Keratinocyte (primary cell): ENCODE data around the gene SCMH1. TPM values are rescaled to one million over a fixed set of nuclear protein-coding genes. Genes with fewer than 3 reads are reported as not detected.
A peak's percentile ranks its signal among the peaks of the same experiment; 100 is the strongest.

Experiments
- DNase-seq: peaks from one replicate; pipeline ENCODE4 v3.0.0-alpha.2; 2011; ENCODE audit warnings: low read depth, missing footprints, low spot score
- FAIRE-seq: peaks from 2 replicates; lab custom pipeline; 2011; peaks lifted over from hg19 to GRCh38; lab: Jason Lieb, UNC
- H2AFZ ChIP-seq: 2 replicates; pipeline ENCODE4 v1.6.0; 2012; ENCODE audit warnings: low read length, control low read depth, inconsistent platforms; ENCODE audit not compliant: control insufficient read depth
- H3K27ac ChIP-seq: 2 replicates; pipeline ENCODE4 v1.5.1; 2011; ENCODE audit warnings: low read length; ENCODE audit not compliant: control insufficient read depth, insufficient read depth
- H3K27me3 ChIP-seq: 3 replicates; pipeline ENCODE4 v1.6.0; 2011; ENCODE audit warnings: low read length; ENCODE audit not compliant: control insufficient read depth, insufficient read depth; ENCODE audit errors: extremely low read depth
- H3K36me3 ChIP-seq, 2 experiments: 2 replicates in 1 of 2; 3 replicates in 1 of 2; pipeline ENCODE4 v1.5.1; 2011; ENCODE audit warnings: low read length in 2 of 2, mild to moderate bottlenecking in 1 of 2; ENCODE audit not compliant: control insufficient read depth in 2 of 2, insufficient read depth in 2 of 2; ENCODE audit errors: extremely low read depth in 1 of 2
- H3K4me1 ChIP-seq: 3 replicates; pipeline ENCODE4 v1.5.1; 2011; ENCODE audit warnings: low read length; ENCODE audit not compliant: control insufficient read depth, insufficient read depth; ENCODE audit errors: extremely low read depth
- H3K4me2 ChIP-seq: 3 replicates; pipeline ENCODE4 v1.6.0; 2011; ENCODE audit warnings: low read depth, low read length; ENCODE audit not compliant: control insufficient read depth, insufficient read depth; ENCODE audit errors: extremely low read depth
- H3K4me3 ChIP-seq, 3 experiments: fragments of 200-600 bp in 1 of 3; sonication (generic) in 1 of 3; 2 replicates in 2 of 3; 3 replicates in 1 of 3; pipeline ENCODE4 v1.5.1; 2011 to 2016; ENCODE audit warnings: low read length in 3 of 3, mild to moderate bottlenecking in 3 of 3, control low read depth in 2 of 3, inconsistent platforms in 1 of 3, low read depth in 1 of 3, mixed read lengths in 1 of 3, mixed run types in 1 of 3, moderate library complexity in 1 of 3; ENCODE audit not compliant: control insufficient read depth in 2 of 3, insufficient read depth in 2 of 3; ENCODE audit errors: extremely low read depth in 1 of 3
- H3K79me2 ChIP-seq: 2 replicates; pipeline ENCODE4 v1.6.0; 2012; ENCODE audit warnings: low read length; ENCODE audit not compliant: control insufficient read depth, insufficient read depth
- H3K9ac ChIP-seq: 3 replicates; pipeline ENCODE4 v1.6.0; 2011; ENCODE audit warnings: low read length; ENCODE audit not compliant: control insufficient read depth, insufficient read depth; ENCODE audit errors: extremely low read depth
- H3K9me1 ChIP-seq: 3 replicates; pipeline ENCODE4 v1.6.0; 2011; ENCODE audit warnings: low read length; ENCODE audit not compliant: control insufficient read depth, insufficient read depth; ENCODE audit errors: extremely low read depth
- H3K9me3 ChIP-seq: 2 replicates; pipeline ENCODE4 v1.5.1; 2012; ENCODE audit warnings: low read depth, low read length; ENCODE audit not compliant: control insufficient read depth
- H4K20me1 ChIP-seq: 3 replicates; pipeline ENCODE4 v1.6.0; 2011; ENCODE audit warnings: low read length; ENCODE audit not compliant: control insufficient read depth, insufficient read depth; ENCODE audit errors: extremely low read depth
- CTCF ChIP-seq, 3 experiments: IDR thresholded peaks in 1 of 3; conservative IDR thresholded peaks in 1 of 3; optimal IDR thresholded peaks in 1 of 3; 2 replicates in 2 of 3; 3 replicates in 1 of 3; pipeline versions ENCODE3 to v1.5.1; 2011; ENCODE audit warnings: low read length in 3 of 3, mild to moderate bottlenecking in 3 of 3, moderate library complexity in 2 of 3, control low read depth in 1 of 3, inconsistent platforms in 1 of 3; ENCODE audit not compliant: insufficient read depth in 2 of 3; ENCODE audit errors: extremely low read depth in 1 of 3
- EZH2 ChIP-seq: IDR thresholded peaks from one replicate; pipeline ENCODE4 v1.6.1; 2012; ENCODE audit warnings: inconsistent platforms, mild to moderate bottlenecking, low read length, moderate library complexity
- dilution Hi-C: fragments of 300-500 bp; cut with MboI; formaldehyde crosslinking; loops from one replicate; pipeline ENCODE4 v1.7.0; 2020; ENCODE audit warnings: low sequenced_read_pairs; ENCODE audit not compliant: extremely low pct_ligation_motif_present
- polyA plus RNA-seq, 5 experiments: library from polyadenylated mRNA; depleted of rRNA in 3 of 5; stranded (reverse) in 3 of 5; stranded (forward) in 1 of 5; unstranded in 1 of 5; fragments of >200 nt; gene quantifications; 1 replicate in 1 of 5; 2 replicates in 3 of 5; 3 replicates in 1 of 5; pipeline versions ENCODE4 v1.2.1 to v1.2.3, GENCODE V29; 2011 to 2012; ENCODE audit warnings: missing spikeins in 2 of 5, low read depth in 1 of 5, low replicate concordance in 1 of 5

Gene SCMH1
- polyA plus RNA-seq, 1 donor (not counting 4 experiments of a cell fraction or from before 2014, with no cell fraction given), result 29.9 TPM

- H3K4me1 ChIP-seq, result peaks cover 59% of the 10 kb centered on the region
- H3K27me3 ChIP-seq, result no peaks in the 10 kb centered on the region
- peaks cover 15% of the 10 kb centered on the region for H3K79me2 ChIP-seq
- H4K20me1 ChIP-seq, result peaks cover 7% of the 10 kb centered on the region
- H3K27ac ChIP-seq, result peak overlapping the region; percentile 92
- DNase-seq (no peak), FAIRE-seq (no peak)
- H3K9ac ChIP-seq, result no peak overlapping the region
- H2AFZ ChIP-seq, result no peak overlapping the region
- no peak overlapping the region for H3K4me3 ChIP-seq
- H3K36me3 ChIP-seq, result peaks cover 46 to 82% of the 10 kb centered on the region in 2 experiments
- no peaks in the 10 kb centered on the region for H3K9me3 ChIP-seq
- TF ChIP-seq CTCF (optimal IDR thresholded peaks at IDR 0.05 in 1 of 3, IDR thresholded peaks at IDR 0.05 in 1 of 3, conservative IDR thresholded peaks at IDR 0.05 in 1 of 3; ENCODE audit: extremely low read depth in 1 of 3, insufficient read depth in 2 of 3, low read length in 3 of 3) (no peak), EZH2 (no peak)
- dilution Hi-C loops, result no loop called here
- peaks cover 2% of the 10 kb centered on the region for H3K9me1 ChIP-seq
- H3K4me2 ChIP-seq, result no peak overlapping the region
Observed at GRCh38 chr1:41005876-41006275, 236.2 kb downstream of the SCMH1 start.

- H3K36me3 ChIP-seq, result peaks cover 35 to 78% of the 10 kb centered on the region in 2 experiments
- peak; percentile 91 for DNase-seq
- no peak for TF ChIP-seq EZH2
- peak; percentile 72 to 84 (median 80) for TF ChIP-seq CTCF (optimal IDR thresholded peaks at IDR 0.05 in 1 of 3, IDR thresholded peaks at IDR 0.05 in 1 of 3, conservative IDR thresholded peaks at IDR 0.05 in 1 of 3; ENCODE audit: extremely low read depth in 1 of 3, insufficient read depth in 2 of 3, low read length in 3 of 3)
- H3K4me2 ChIP-seq, result no peak overlapping the region
- FAIRE-seq, result peak; percentile 99
- H3K27ac ChIP-seq, result peak overlapping the region; percentile 55
- H3K9ac ChIP-seq, result no peak overlapping the region
- no peaks in the 10 kb centered on the region for H3K9me3 ChIP-seq
- no peak overlapping the region for H3K4me3 ChIP-seq
- no peaks in the 10 kb centered on the region for H3K27me3 ChIP-seq
- dilution Hi-C loops, result no loop called here
- H3K4me1 ChIP-seq, result peaks cover 48% of the 10 kb centered on the region
- H3K79me2 ChIP-seq, result peaks cover 15% of the 10 kb centered on the region
- no peak overlapping the region for H2AFZ ChIP-seq
- H3K9me1 ChIP-seq, result peaks cover 2% of the 10 kb centered on the region
- peaks cover 9% of the 10 kb centered on the region for H4K20me1 ChIP-seq
Observed at GRCh38 chr1:41003640-41004220, 238.4 kb downstream of the SCMH1 start.
